SK-N-SH (cell line): ENCODE results near the gene CTSH.

Source experiments
- CTCF ChIP-seq: fragments of 200-600 bp; sonication (generic); IDR thresholded peaks from 2 replicates; pipeline ENCODE4 v1.6.1; 2017; ENCODE audit warnings: antibody characterized with exemption, mild to moderate bottlenecking, moderate library complexity
- EZH2phosphoT487 ChIP-seq: fragments of 200-600 bp; sonication (generic); IDR thresholded peaks from 2 replicates; pipeline ENCODE4 v1.6.1; 2017; ENCODE audit warnings: low read depth, mixed run types, mild to moderate bottlenecking, antibody characterized with exemption, moderate library complexity, borderline replicate concordance
- GATA2 ChIP-seq: sonication (generic); formaldehyde crosslinking; IDR thresholded peaks from 2 replicates; pipeline ENCODE4 v1.5.0; 2020; ENCODE audit warnings: mild to moderate bottlenecking, missing genetic modification reagents
- MAX ChIP-seq: IDR thresholded peaks from 2 replicates; pipeline ENCODE4 v1.4.0; 2012; ENCODE audit warnings: low read depth
- RFX5 ChIP-seq: IDR thresholded peaks from 2 replicates; pipeline ENCODE4 v1.6.1; 2012; ENCODE audit warnings: mild to moderate bottlenecking, improper control_type of control experiment, low read length
- TAF1 ChIP-seq: IDR thresholded peaks from 2 replicates; pipeline ENCODE4 v1.6.1; 2012; ENCODE audit warnings: low read depth, mild to moderate bottlenecking, low read length, moderate library complexity, borderline replicate concordance
- TCF12 ChIP-seq: IDR thresholded peaks from 2 replicates; pipeline ENCODE4 v1.4.0; 2012

GRCh38 chr15:78993931-78994530, 49.2 kb upstream of the CTSH start:
- no peak for TF ChIP-seq CTCF
- no peak for TF ChIP-seq GATA2 (CRISPR knock-in tag)
- no peak for TF ChIP-seq EZH2phosphoT487
- TF ChIP-seq TAF1: no peak
- no peak for TF ChIP-seq MAX
- TF ChIP-seq RFX5: no peak
- no peak for TF ChIP-seq TCF12
